NCI-H460 (cell line): ENCODE results near the gene VTI1A. TPM values are rescaled to one million over a fixed set of nuclear protein-coding genes. Genes with fewer than 3 reads are reported as not detected.

Experiments
- DNase-seq: peaks from one replicate; pipeline ENCODE4 v3.0.0-alpha.2; 2016; ENCODE audit warnings: low read depth; ENCODE audit errors: extremely low read depth
- total RNA-seq: library from RNA; depleted of rRNA; stranded (reverse); fragments of >200 nt; shearing (Covaris generic); gene quantifications from 2 replicates; pipeline ENCODE4 v1.2.3, GENCODE V29; 2014

Gene VTI1A
- total RNA-seq, 1 experiment from 2014 or later, result 28.2 TPM

DNA sequence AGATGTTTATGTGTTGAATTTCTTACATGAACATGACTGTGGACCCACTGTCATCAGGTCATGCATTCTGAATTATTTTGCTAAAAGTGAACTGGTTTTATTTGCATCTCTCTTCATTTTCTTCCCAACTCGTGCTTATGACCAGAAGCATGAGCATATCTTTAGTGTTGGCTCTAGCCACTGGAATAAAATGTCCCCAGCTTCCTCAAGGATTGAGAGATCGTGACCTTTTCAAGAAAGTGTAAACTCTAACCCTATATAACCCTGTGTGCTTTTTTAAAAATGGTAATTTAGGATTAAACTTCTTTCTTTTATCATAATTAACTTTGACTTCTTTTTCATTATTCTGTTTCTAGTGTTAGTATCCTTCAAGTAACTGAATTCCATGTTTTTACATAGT lies 55.5 kb downstream of the VTI1A start:
- DNase-seq, result no peak

DNA sequence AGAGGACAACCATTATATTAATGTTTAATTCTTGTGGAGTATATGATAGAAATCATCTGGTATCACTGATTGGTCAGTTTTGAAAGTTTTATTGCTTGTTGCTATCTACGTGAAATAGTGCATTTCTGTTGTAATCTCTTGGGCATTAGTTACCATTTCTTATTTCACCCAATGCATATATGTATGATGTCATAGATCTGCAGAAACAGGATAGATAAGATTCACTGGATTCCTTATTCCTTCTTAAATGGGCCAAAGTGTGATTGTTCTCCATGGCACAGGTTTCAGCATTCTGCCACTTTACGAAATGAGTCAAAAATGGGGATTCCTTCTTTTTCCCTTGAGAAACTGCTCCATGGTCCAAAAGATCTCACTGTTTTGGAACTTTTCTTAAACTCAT lies 56.6 kb downstream of the VTI1A start:
- DNase-seq, result no peak

DNA sequence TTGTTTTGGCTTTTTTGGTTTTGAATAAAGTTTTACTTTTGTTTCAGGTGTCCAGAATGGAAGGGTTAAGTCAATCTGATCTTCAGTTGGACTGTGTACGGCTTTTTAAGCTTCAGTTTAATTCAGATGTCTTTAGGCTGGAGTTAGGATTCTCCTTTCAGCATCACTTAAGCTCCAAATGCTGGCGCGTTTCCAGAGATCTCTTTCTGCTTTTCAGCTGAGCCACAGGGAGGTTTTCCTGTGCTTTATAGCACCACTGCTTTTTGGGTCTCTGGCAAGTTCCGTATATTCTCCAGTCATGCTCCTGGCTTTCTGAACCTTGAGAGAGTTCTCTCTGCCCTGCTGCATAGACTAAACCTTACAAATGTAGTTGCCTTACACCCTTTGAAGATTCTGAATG lies 60.0 kb downstream of the VTI1A start:
- no peak for DNase-seq

DNA sequence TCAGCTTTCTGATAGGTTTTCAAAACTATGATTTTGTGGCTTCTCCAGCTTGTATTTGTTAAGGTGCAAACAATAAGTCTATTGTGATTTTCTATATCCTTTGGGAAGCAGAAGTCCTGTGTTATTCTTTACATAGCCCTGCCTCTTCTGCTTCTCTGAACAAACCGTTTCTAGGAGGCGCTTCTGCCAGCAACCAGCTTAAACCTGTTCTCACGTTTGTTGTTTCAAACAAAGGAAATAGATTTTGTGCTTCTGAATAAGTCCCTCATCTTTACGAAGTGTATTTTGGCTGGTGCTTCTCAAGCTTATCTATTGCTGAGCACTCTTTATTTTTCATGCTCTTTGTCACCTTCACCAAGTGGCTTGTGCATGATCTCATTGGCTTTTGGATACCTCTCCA lies 61.0 kb downstream of the VTI1A start:
- DNase-seq, result no peak

DNA sequence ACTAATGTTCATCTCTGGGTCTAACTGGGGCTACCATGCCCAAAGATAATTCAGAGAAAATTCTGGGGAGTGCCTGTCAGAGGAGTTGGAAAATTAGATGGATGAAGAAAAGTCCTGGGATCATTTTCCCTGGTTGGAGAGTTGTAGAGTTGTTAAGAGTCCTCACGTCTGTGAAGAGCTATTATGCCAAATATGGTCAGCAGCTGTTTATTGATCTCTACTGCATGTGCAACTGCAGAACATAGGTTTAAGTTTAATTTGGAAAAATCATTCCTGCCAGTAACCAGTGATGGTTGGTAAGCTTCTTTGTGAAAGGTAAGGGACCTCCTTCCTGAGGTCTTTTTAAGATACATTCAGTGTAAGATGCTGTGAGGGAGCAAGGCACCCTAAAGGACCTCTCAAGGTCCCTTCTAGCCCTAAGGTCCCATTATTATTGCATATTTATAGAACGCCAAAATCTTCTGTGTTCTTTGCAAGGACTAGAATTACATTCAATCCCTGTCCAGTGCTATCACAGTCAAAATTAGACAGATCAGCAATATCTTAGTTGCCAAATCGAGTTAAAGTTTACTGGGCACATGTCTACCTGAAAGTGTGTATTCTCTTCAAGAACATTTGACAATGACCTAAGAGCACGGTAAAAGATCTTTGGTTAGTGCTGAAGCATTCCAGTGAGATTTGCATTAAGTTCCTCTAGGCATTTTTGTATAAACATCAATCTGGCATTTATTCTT lies 62.7 kb downstream of the VTI1A start:
- no peak for DNase-seq

DNA sequence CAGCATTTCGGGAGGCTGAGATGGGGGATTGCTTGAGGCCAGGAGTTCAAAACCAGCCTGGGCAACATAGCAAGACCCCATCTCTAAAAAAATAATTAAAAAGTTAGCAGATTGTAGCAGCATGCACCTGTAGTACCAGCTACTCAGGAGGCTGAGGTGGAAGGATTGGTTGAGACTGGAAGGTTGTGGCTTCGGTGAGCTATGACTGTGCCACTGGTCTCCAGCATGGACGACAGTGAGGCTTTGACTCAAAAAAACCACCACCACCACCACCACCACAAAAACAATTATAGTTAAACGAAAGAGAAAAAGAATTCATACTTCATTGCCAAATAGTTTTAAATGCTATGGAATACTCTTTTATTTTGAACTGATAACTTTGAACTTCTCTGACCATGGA lies 63.4 kb downstream of the VTI1A start:
- no peak for DNase-seq

DNA sequence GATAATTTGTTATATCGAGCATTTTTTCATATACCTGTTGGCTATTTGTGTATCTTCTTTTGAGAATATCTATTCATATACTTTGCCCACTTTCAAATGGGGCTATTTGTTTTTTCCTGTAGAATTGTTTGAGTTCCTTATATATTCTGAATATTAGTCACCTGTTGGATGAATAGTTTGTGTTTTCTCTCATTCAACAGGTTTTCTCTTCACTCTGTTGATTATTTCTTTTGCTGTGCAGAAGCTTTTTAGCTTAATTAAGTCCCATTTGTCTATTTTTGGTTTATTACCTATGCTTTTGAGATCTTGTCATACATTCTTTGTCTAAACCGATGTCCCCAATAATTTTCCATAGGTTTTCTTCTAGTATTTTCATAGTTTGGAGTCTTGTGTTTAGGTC lies 65.3 kb downstream of the VTI1A start:
- DNase-seq, result no peak

DNA sequence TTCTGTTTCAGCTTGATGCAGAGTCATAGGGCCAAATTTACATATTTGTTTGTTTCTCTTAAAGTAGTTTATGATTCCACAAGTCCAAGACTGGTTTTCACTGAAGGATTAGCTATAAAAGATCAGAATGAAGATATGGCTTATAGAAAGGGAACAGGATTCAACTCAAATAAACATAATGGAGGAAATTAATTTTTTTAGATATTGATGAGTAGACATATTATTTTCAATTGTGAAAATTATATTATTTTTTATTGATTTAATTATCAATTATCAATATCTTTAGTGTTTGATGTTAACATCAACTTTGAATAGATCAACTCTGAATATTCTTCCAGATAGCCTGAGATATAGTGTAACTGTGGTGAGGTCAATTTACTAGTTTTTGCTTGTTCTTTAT lies 68.1 kb downstream of the VTI1A start:
- no peak for DNase-seq

DNA sequence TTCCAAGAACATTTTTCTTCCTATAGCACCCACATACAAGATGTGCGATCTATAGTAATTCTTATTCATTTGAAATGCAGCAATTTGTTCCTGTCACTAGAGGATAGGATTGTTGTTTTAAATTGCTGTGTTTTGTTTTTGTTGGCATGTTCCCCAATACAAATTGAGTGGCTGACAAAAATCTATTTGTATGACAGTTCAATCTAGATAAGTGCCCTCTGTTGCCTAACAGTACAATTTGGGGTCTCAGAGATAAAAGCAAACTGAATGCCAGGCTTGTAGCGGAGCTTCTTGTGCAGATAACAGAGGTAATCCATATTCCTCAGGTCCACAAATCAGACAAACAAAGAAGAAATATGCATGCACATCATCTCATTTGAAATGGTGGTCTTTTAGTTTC lies 68.8 kb downstream of the VTI1A start:
- no peak for DNase-seq

DNA sequence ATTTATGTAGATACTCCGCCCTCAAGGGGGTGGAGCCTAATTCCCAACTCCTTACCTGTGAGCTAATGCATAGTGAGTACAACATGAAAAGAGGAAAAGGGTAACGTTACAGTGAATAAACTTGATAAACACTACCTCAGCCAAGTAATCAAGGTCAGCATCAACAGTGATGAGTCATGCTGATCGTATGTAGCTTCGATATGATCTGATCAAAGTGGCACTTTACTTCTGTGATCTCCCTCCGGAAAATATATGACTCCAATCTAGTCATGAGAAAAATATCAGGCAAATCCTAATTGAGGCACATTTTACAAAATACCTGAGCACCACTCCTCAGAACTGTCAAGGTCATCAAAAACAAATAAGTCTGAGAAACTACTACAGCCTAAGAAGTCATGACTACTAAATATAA lies 70.4 kb downstream of the VTI1A start:
- no peak for DNase-seq

DNA sequence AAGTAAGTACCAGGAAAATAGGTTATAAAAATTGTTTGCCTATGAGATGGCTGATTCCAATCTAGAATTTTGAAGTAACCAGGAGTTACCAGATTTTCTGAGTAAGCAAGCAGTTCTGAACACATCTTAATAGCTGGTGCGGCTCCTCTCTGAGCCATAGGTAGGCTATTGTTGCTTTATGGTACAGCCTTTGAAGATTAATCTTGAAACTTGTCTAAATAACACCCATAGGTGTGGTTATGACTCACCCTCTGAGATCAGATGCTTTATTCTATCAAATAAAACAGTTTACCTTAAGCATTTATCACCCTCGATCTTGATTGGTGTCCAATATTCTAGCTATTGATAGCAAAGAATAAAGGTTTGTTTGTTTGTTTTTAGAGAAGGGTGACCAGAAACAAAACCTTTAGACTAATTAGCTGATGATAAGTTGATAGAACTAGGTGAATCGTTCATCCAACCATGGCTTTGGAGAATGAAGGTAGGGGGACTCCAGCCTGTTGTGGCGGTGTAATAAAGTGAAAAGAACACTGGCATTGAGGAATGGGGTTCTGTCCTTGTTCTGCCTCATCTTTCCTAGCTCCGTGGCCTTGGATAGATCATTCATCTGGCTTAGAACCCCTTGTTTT lies 72.2 kb downstream of the VTI1A start:
- DNase-seq, result no peak

DNA sequence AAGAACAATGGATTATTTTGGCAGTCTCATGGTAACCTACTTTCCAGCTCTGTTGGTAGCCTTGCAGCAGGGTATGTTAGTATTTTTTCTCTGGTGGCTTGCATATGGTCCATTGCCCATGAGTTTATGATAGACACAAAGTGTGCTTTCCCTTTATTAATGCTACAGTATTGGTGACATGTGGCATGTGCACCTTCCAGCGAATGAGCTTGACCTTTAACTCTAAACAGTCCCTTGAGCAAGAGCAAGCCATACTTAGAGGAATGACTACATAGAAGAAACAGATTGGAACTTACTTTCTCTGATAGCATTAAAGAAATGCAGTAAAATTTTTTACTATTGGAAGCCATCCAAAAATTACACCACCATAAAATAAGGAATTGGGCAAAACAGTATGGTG lies 73.9 kb downstream of the VTI1A start:
- DNase-seq, result no peak

DNA sequence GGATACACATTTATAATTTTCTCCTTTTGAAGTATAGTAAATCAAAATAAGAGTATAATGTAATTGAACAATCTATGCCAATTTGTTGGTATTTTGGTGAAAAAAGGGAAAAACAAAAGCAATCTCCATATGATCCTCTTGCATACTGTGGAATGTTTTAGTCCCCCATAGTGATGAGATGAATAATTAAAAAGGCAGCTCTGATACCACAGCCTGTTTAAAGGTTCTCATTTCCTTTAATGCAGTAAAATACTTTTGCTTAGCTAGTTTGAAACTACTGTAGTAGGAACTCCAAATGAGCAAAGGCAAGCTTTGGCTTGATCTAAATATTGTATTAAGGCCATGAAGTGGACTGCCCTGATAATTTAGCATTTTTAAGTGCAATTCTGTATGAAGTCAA lies 77.6 kb downstream of the VTI1A start:
- DNase-seq, result no peak

DNA sequence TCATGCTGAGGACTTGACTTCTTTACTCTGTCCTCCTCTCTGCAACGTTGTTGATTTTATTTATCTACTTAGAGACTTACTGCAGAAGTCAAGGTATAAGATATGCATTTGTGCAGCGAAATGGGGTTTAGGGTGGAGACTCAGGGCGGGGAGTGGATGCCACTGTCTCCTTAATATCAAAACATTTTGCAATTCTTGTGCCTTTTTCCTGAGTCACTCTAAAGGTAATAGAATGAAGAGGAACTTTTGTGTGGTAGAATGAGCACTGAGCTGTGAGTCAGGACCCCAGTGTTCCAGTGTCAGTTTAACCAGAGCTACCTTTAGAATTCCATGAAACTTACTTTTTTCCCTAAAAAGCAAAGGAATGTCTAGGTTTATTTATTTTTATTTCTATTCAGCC lies 78.2 kb downstream of the VTI1A start:
- DNase-seq, result no peak

DNA sequence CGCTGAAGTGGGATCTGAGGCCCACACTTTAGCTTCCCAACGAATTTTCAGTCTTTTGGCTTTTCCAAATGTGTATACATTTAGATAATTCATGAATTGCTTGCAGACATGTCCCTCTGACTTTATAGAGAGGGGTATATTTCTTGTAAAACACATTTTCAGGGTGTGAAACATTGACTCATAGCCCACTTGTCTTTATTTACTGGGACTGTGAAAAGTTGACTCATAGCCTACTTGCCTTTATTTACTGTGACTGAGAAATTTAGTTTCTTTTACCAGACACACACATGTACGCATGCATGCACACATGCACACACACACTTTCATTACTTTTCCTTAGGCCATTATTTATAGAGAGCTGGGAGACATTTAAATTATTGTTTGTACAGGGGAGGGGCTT lies 79.1 kb downstream of the VTI1A start:
- DNase-seq, result no peak

DNA sequence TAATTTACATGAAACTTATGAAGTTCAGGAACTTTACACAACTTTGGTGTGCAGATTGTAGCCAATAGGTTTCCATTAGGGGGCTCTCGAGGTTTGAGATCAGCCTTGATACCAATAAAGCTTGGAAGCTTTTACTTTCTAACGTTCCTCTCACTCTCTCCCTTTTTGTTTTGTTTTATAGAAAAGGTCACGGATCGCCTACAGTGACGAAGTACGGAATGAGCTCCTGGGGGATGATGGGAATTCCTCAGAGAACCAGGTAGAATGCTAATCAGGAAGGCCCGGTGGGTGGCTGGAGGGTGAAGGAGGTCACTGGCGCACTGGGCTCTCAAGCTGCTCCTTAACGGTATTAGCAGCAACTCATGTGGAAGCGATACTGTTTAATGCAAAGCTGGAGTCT lies 79.9 kb downstream of the VTI1A start:
- no peak for DNase-seq

DNA sequence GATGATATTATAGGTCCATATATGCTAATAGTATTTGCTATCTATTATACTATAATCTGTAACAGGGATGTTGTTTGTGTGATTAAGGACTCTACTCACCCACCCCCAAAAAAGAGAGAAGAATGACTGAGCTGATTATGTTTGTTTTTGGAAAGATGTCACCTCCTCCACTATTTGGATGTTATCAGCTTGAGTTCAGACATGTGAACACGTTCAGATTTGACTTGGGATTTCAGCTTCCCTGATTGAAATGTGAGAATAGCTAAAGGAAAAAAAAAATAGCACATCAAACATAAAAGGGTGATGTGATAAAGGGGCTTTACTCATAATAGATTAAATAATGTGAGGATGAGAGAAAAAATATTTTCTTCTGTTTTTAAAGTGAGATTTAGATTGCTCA lies 81.2 kb downstream of the VTI1A start:
- DNase-seq, result no peak

DNA sequence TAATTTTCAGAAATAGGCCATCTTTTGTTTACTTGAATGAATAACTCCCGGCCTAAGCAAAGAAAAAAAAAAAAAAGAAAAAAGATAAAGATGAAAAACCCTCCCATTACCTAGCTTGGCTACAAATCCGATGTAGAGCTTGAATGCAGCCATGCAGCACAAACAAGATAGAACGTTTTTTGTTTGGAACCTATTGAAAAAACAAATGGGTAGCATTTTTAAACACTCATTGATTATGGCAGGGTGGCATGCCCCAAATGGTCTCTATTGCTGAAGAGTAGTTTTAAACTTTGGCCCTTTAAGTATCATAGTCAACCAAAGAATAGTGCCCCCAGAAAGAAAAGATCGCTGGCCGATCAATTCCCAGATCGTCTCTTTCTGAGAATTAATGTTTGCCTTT lies 84.4 kb downstream of the VTI1A start:
- DNase-seq, result no peak

DNA sequence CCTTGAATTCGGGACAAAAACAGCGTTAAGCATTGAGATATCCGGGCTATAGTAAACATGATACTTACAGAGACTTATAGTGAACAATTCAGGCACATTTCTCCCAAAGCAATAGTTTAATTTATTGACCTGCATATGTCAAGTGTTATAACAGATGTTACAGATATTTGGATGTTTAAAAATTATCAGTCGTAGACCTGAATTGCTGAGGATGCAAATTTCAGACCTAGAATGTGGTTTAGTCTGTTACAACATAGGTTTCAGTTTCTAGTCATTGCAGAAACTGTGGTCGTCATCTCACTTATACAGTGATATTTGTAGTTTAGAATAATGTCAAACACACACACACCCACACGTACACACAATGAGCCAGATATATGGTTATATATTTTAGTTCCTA lies 85.2 kb downstream of the VTI1A start:
- DNase-seq, result no peak

DNA sequence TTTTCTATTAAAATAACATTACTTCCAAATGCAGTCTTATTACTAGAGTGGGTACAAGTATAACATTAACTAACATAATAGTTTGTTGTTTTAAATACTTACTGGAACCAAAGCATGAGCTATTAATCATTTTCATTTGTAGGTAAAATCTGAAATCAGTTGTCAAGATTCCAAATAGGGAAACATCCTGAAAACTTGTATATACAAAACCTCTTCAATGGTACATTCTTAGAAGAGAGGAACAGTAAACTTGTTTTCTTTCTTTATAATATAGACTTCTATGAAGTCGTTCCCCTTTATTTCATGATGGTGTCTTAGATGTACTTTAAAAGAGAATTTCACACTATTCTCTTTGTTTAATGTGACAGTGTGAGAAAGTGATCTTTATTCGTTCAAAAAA lies 85.9 kb downstream of the VTI1A start:
- DNase-seq, result no peak

DNA sequence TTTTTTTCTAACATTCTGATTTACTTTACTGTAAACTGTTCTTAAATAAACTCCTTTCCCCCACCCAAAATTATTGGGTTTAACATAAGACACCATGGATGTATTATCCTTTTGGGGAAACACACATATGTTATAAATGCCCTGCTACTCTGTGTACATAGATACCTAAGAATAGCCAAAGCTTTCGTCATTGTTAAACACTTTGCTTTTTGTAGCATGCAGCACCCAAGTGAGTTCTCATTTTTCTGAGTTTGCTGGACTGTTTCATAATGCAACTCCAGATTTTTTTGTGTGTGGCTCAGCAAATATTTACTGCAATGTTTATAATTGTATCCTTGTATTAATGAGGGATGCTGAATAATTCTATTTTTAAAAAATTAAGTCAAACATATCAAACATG lies 86.9 kb downstream of the VTI1A start:
- no peak for DNase-seq

DNA sequence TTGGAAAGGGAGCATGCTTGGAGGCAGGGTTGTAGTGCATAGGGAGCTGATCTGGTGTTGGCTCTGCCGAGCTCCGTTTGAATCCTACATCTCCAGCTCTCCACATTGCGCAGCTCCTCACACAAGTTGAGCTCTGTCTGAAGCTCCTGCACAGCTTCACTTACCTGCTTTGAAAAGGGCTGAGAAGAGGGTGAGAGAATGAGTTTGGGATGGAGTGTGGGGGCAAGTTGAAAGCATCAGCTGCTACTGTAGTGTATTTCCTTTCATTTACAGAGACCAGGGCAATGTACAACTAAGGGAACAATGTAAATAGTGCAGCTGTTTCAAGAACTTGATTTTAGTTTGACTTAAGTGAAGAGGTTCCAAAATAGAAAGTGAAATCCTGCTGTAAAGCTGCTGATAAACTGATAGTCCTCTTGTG lies 88.5 kb downstream of the VTI1A start:
- DNase-seq, result no peak

DNA sequence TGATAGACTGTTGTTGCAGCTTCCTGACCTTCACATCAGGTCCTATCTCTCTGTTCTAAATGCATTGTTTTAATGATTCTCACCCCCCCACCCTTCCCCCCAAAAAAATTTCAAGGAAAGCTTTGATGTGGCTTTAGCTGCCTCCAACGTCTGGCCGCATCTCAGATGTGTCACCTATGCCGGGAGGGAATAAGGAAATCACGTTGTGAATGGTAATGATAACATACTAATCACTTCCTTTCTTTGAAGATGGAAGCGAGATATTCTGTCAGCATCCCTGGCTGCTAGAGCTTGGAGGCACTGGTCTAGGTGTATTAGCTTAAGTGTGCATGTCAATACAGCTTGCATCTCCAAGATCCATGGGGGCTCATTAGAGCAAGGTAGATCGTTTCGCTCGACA lies 89.6 kb downstream of the VTI1A start:
- no peak for DNase-seq
